ENCODE results near the gene SDSL. TPM values are rescaled to one million over a fixed set of nuclear protein-coding genes. Genes with fewer than 3 reads are reported as not detected.

Gene SDSL
- total and polyA plus RNA-seq, 2 experiments from 2014 or later = not detected

DNA sequence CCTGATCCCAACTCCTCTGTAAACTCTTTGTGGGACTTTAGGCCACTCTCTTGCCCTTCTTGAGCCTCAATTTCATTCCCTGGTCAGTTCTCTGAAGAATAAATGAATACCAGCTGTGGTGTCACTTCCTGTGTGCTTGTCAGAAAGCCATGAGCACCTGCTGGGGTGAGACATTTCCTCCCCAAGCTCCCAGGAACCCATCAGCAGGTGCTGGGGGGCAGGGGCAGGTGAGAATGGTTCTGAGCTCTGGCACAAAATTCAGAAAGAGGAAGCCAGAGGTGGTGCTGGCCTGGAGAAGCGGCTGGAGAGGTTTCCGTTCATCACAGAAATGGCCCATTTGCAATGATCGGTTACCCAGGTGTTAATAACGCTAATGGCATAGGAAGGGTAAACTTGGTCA lies 34.6 kb downstream of the SDSL start (continued):
- TF ChIP-seq NANOG (IDR thresholded peaks at IDR 0.05; ENCODE audit: borderline replicate concordance) = no peak
- no peak for TF ChIP-seq EZH2 (IDR thresholded peaks at IDR 0.05; ENCODE audit: low read depth, unreplicated experiment)
- no peak for TF ChIP-seq CREB1 (CRISPR knock-in tag; IDR thresholded peaks at IDR 0.05; ENCODE audit: low read depth)
- TF ChIP-seq ZNF114 (CRISPR knock-in tag; IDR thresholded peaks at IDR 0.05) = no peak
- TF ChIP-seq JUNB (IDR thresholded peaks at IDR 0.05; ENCODE audit: unreplicated experiment) = no peak

- Histone ChIP-seq H3K4me1 (ENCODE audit: insufficient read depth) (peaks cover 8% of the 10 kb centered on the region; the same call in 1 of the 2 replicates), H3K27ac (ENCODE audit: low read depth) (no peak overlapping the region), H3K79me2 (replicated peaks; ENCODE audit: insufficient read depth) (no peaks in the 10 kb centered on the region), H4K20me1 (replicated peaks; ENCODE audit: insufficient read depth) (no peaks in the 10 kb centered on the region), H3F3A (replicated peaks; ENCODE audit: low read depth) (no peaks in the 10 kb centered on the region), H3K4me3 (no peak overlapping the region), H3K4me2 (no peak overlapping the region), H3K27me3 (ENCODE audit: insufficient read depth) (peaks cover 18% of the 10 kb centered on the region), H3K9me2 (ENCODE audit: insufficient read depth) (no peaks in the 10 kb centered on the region), H3K36me3 (ENCODE audit: insufficient read depth) (no peaks in the 10 kb centered on the region), H2AFZ (no peak overlapping the region)
- ATAC-seq (no peak), DNase-seq (ENCODE audit: low spot score) (no peak)
- no peaks in the 10 kb centered on the region for H3K36me3 Mint-ChIP-seq (ENCODE audit: low read depth)
- H3K27me3 Mint-ChIP-seq (ENCODE audit: insufficient read depth, low read depth, poor library complexity) = peaks cover 21% of the 10 kb centered on the region
- H3K4me1 Mint-ChIP-seq = peaks cover 19% of the 10 kb centered on the region
- H3K4me3 Mint-ChIP-seq = no peak overlapping the region
- TF ChIP-seq, protein P1, sequence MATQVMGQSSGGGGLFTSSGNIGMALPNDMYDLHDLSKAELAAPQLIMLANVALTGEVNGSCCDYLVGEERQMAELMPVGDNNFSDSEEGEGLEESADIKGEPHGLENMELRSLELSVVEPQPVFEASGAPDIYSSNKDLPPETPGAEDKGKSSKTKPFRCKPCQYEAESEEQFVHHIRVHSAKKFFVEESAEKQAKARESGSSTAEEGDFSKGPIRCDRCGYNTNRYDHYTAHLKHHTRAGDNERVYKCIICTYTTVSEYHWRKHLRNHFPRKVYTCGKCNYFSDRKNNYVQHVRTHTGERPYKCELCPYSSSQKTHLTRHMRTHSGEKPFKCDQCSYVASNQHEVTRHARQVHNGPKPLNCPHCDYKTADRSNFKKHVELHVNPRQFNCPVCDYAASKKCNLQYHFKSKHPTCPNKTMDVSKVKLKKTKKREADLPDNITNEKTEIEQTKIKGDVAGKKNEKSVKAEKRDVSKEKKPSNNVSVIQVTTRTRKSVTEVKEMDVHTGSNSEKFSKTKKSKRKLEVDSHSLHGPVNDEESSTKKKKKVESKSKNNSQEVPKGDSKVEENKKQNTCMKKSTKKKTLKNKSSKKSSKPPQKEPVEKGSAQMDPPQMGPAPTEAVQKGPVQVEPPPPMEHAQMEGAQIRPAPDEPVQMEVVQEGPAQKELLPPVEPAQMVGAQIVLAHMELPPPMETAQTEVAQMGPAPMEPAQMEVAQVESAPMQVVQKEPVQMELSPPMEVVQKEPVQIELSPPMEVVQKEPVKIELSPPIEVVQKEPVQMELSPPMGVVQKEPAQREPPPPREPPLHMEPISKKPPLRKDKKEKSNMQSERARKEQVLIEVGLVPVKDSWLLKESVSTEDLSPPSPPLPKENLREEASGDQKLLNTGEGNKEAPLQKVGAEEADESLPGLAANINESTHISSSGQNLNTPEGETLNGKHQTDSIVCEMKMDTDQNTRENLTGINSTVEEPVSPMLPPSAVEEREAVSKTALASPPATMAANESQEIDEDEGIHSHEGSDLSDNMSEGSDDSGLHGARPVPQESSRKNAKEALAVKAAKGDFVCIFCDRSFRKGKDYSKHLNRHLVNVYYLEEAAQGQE (IDR thresholded peaks at IDR 0.05; ENCODE audit: unreplicated experiment) = no peak
- no peak for TF ChIP-seq STAT1 (IDR thresholded peaks at IDR 0.05; ENCODE audit: unreplicated experiment)
- no peak for TF ChIP-seq ZNF114 (CRISPR knock-in tag; IDR thresholded peaks at IDR 0.05)
- no peak for TF ChIP-seq NANOG (IDR thresholded peaks at IDR 0.05; ENCODE audit: borderline replicate concordance)
- TF ChIP-seq, protein P2, sequence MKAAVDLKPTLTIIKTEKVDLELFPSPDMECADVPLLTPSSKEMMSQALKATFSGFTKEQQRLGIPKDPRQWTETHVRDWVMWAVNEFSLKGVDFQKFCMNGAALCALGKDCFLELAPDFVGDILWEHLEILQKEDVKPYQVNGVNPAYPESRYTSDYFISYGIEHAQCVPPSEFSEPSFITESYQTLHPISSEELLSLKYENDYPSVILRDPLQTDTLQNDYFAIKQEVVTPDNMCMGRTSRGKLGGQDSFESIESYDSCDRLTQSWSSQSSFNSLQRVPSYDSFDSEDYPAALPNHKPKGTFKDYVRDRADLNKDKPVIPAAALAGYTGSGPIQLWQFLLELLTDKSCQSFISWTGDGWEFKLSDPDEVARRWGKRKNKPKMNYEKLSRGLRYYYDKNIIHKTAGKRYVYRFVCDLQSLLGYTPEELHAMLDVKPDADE (IDR thresholded peaks at IDR 0.05) = no peak
- TF ChIP-seq, protein P3, sequence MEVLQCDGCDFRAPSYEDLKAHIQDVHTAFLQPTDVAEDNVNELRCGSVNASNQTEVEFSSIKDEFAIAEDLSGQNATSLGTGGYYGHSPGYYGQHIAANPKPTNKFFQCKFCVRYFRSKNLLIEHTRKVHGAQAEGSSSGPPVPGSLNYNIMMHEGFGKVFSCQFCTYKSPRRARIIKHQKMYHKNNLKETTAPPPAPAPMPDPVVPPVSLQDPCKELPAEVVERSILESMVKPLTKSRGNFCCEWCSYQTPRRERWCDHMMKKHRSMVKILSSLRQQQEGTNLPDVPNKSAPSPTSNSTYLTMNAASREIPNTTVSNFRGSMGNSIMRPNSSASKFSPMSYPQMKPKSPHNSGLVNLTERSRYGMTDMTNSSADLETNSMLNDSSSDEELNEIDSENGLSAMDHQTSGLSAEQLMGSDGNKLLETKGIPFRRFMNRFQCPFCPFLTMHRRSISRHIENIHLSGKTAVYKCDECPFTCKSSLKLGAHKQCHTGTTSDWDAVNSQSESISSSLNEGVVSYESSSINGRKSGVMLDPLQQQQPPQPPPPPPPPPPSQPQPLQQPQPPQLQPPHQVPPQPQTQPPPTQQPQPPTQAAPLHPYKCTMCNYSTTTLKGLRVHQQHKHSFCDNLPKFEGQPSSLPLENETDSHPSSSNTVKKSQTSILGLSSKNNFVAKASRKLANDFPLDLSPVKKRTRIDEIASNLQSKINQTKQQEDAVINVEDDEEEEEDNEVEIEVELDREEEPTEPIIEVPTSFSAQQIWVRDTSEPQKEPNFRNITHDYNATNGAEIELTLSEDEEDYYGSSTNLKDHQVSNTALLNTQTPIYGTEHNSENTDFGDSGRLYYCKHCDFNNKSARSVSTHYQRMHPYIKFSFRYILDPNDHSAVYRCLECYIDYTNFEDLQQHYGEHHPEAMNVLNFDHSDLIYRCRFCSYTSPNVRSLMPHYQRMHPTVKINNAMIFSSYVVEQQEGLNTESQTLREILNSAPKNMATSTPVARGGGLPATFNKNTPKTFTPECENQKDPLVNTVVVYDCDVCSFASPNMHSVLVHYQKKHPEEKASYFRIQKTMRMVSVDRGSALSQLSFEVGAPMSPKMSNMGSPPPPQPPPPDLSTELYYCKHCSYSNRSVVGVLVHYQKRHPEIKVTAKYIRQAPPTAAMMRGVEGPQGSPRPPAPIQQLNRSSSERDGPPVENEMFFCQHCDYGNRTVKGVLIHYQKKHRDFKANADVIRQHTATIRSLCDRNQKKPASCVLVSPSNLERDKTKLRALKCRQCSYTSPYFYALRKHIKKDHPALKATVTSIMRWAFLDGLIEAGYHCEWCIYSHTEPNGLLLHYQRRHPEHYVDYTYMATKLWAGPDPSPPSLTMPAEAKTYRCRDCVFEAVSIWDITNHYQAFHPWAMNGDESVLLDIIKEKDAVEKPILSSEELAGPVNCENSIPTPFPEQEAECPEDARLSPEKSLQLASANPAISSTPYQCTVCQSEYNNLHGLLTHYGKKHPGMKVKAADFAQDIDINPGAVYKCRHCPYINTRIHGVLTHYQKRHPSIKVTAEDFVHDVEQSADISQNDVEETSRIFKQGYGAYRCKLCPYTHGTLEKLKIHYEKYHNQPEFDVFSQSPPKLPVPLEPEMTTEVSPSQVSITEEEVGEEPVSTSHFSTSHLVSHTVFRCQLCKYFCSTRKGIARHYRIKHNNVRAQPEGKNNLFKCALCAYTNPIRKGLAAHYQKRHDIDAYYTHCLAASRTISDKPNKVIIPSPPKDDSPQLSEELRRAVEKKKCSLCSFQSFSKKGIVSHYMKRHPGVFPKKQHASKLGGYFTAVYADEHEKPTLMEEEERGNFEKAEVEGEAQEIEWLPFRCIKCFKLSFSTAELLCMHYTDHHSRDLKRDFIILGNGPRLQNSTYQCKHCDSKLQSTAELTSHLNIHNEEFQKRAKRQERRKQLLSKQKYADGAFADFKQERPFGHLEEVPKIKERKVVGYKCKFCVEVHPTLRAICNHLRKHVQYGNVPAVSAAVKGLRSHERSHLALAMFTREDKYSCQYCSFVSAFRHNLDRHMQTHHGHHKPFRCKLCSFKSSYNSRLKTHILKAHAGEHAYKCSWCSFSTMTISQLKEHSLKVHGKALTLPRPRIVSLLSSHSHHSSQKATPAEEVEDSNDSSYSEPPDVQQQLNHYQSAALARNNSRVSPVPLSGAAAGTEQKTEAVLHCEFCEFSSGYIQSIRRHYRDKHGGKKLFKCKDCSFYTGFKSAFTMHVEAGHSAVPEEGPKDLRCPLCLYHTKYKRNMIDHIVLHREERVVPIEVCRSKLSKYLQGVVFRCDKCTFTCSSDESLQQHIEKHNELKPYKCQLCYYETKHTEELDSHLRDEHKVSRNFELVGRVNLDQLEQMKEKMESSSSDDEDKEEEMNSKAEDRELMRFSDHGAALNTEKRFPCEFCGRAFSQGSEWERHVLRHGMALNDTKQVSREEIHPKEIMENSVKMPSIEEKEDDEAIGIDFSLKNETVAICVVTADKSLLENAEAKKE (CRISPR knock-in tag; IDR thresholded peaks at IDR 0.05) = no peak
- TF ChIP-seq POLR2AphosphoS5 (IDR thresholded peaks at IDR 0.05; ENCODE audit: low read depth) = no peak
- TF ChIP-seq ZNF331 (CRISPR knock-in tag; IDR thresholded peaks at IDR 0.05; ENCODE audit: low read depth) = no peak
- TF ChIP-seq EZH2 (IDR thresholded peaks at IDR 0.05; ENCODE audit: low read depth, unreplicated experiment) = no peak
- TF ChIP-seq EZH2phosphoT487 (IDR thresholded peaks at IDR 0.05; ENCODE audit: unreplicated experiment) = no peak
- TF ChIP-seq JUNB (IDR thresholded peaks at IDR 0.05; ENCODE audit: unreplicated experiment) = no peak
- TF ChIP-seq CTCF (conservative IDR thresholded peaks at IDR 0.05; ENCODE audit: low read depth in 2 of 2) = no peak
- no peak for TF ChIP-seq CREB1 (CRISPR knock-in tag; IDR thresholded peaks at IDR 0.05; ENCODE audit: low read depth)
- no peak overlapping the region for H3K27ac Mint-ChIP-seq
- no peaks in the 10 kb centered on the region for H3K9me3 Mint-ChIP-seq
Measured at GRCh38 chr12:113457185-113457584, 35.0 kb downstream of the SDSL start.

Data from GM23338 (cell line).